ENCODE results near the gene MED15.

GRCh38 chr22:20588843-20589581 lies 81.6 kb downstream of the MED15 start:
- TF ChIP-seq, protein P1, sequence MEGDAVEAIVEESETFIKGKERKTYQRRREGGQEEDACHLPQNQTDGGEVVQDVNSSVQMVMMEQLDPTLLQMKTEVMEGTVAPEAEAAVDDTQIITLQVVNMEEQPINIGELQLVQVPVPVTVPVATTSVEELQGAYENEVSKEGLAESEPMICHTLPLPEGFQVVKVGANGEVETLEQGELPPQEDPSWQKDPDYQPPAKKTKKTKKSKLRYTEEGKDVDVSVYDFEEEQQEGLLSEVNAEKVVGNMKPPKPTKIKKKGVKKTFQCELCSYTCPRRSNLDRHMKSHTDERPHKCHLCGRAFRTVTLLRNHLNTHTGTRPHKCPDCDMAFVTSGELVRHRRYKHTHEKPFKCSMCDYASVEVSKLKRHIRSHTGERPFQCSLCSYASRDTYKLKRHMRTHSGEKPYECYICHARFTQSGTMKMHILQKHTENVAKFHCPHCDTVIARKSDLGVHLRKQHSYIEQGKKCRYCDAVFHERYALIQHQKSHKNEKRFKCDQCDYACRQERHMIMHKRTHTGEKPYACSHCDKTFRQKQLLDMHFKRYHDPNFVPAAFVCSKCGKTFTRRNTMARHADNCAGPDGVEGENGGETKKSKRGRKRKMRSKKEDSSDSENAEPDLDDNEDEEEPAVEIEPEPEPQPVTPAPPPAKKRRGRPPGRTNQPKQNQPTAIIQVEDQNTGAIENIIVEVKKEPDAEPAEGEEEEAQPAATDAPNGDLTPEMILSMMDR (IDR thresholded peaks at IDR 0.05 in 4 of 5, conservative IDR thresholded peaks at IDR 0.05 in 1 of 5): no peak
- TF ChIP-seq POLR2A (IDR thresholded peaks at IDR 0.05): no peak

Measured in gastrocnemius medialis (tissue), 4 donors.